ENCODE measurements around the gene ACSM3.

DNA sequence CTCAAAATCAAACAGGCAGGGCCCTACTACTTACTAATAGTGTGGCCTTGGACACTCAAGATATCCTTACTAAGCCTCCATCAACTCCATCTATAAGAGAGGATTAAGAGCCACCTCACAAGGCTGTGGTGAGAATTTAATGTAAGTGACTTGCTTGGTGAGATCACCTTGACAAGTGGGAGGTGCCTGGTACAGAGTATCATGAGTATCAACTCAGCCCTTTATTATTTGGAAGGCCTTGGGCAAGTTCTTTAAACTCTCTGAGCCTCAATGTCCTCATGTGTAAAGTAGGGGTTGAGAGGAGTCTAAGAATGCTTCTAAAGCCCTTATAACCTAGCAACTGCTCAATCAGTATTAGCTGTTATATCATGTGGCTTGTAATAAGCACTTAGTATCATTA lies 37.2 kb upstream of the ACSM3 start:
- no peak for TF ChIP-seq ZNF717 (CRISPR knock-in tag; IDR thresholded peaks at IDR 0.05)
- TF ChIP-seq BCLAF1 (IDR thresholded peaks at IDR 0.05; ENCODE audit: borderline replicate concordance in 1 of 2, control insufficient read depth in 1 of 2, low read depth in 2 of 2, low read length in 1 of 2), result no peak
- TF ChIP-seq PCBP2 (IDR thresholded peaks at IDR 0.05; ENCODE audit: low read depth, low read length, poor library complexity, severe bottlenecking), result no peak

Measured in K562 (cell line).